IMR-90 (cell line): ENCODE results near the gene SLC6A17.

Experiments
- MAZ ChIP-seq: IDR thresholded peaks from 2 replicates; pipeline ENCODE4 v1.6.1; 2012; ENCODE audit warnings: low read depth, mild to moderate bottlenecking, low read length, improper control_type of control experiment, moderate library complexity, borderline replicate concordance
- SMC3 ChIP-seq: fragments of 150-350 bp; IDR thresholded peaks from 2 replicates; pipeline ENCODE4 v1.6.1; 2016; ENCODE audit warnings: low read depth, mild to moderate bottlenecking, antibody characterized with exemption, low read length, moderate library complexity
- TF ChIP-seq, protein P1 (sequence below): conservative IDR thresholded peaks from 2 replicates; pipeline ENCODE4 v1.5.1; 2012; ENCODE audit warnings: mild to moderate bottlenecking, low read depth, low read length, improper control_type of control experiment

DNA sequence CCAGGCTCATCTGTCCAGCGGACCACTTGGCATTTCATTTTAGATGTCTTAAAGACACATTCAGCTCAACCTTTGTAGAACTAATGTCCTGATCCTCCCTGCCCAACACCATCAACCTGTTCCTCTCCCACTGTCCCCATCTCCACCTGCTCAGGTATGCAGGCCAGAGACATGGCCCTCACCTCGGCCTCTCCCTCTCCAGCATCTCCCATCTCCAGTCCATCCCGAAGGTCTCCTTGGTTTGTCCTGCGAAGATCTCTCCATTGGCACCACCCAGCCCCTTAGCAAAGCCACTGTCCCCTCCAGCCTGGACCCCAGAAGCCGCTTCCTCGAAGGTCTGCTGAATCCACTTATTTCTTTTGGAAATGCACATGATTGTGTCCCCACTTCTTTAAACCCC is 38.9 kb downstream of the SLC6A17 start:
- TF ChIP-seq MAZ (no peak), SMC3 (no peak)
- TF ChIP-seq, protein P1, sequence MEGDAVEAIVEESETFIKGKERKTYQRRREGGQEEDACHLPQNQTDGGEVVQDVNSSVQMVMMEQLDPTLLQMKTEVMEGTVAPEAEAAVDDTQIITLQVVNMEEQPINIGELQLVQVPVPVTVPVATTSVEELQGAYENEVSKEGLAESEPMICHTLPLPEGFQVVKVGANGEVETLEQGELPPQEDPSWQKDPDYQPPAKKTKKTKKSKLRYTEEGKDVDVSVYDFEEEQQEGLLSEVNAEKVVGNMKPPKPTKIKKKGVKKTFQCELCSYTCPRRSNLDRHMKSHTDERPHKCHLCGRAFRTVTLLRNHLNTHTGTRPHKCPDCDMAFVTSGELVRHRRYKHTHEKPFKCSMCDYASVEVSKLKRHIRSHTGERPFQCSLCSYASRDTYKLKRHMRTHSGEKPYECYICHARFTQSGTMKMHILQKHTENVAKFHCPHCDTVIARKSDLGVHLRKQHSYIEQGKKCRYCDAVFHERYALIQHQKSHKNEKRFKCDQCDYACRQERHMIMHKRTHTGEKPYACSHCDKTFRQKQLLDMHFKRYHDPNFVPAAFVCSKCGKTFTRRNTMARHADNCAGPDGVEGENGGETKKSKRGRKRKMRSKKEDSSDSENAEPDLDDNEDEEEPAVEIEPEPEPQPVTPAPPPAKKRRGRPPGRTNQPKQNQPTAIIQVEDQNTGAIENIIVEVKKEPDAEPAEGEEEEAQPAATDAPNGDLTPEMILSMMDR: no peak
